Uterus (tissue), 4 donors: ENCODE results near the gene IKBKE. TPM values are rescaled to one million over a fixed set of nuclear protein-coding genes. Genes with fewer than 3 reads are reported as not detected.

Experiments
- DNase-seq, 2 donors: peaks; one replicate each; pipeline ENCODE4 v3.0.0-alpha.2; 2019 to 2020
- H3K27ac ChIP-seq, 2 donors: fragments of 200-600 bp; sonication (generic); 1 replicate in 1 of 2; 2 replicates in 1 of 2; pipeline ENCODE4 v1.5.1; 2016 to 2018
- H3K27me3 ChIP-seq, 2 donors: fragments of 200-600 bp; sonication (generic); one replicate each; pipeline ENCODE4 v1.5.1; 2018 to 2019; ENCODE audit warnings: control low read depth in 1 of 2
- H3K36me3 ChIP-seq, 2 donors: fragments of 200-600 bp; sonication (generic); one replicate each; pipeline ENCODE4 v1.5.1; 2019; ENCODE audit warnings: control low read depth in 1 of 2
- H3K4me1 ChIP-seq, 2 donors: fragments of 200-600 bp; sonication (generic); one replicate each; pipeline ENCODE4 v1.5.1; 2018 to 2019; ENCODE audit warnings: control low read depth in 1 of 2
- H3K4me3 ChIP-seq, 2 donors: fragments of 200-600 bp; sonication (generic); 1 replicate in 1 of 2; 2 replicates in 1 of 2; pipeline ENCODE4 v1.5.1; 2018 to 2019; ENCODE audit warnings: mild to moderate bottlenecking in 1 of 2
- H3K9me3 ChIP-seq, 2 donors: fragments of 200-600 bp; sonication (generic); one replicate each; pipeline ENCODE4 v1.5.1; 2019; ENCODE audit warnings: control low read depth in 1 of 2
- CTCF ChIP-seq, 4 experiments: fragments of 200-600 bp in 2 of 4; fragments of 450-650 bp in 2 of 4; sonication (generic) in 2 of 4; IDR thresholded peaks; one replicate each; pipeline ENCODE4 v1.5.1; 2016 to 2019; ENCODE audit warnings: antibody characterized with exemption in 4 of 4, mild to moderate bottlenecking in 2 of 4, moderate library complexity in 1 of 4
- POLR2A ChIP-seq, 2 donors: fragments of 450-650 bp; IDR thresholded peaks; one replicate each; pipeline ENCODE4 v1.6.1; 2016; ENCODE audit warnings: antibody characterized with exemption in 2 of 2, mild to moderate bottlenecking in 1 of 2, moderate library complexity in 1 of 2
- intact Hi-C: fragments of 100-400 bp; cut with DNase I; formaldehyde crosslinking; loops from one replicate; pipeline ENCODE4 v1.15.1; 2023; ENCODE audit warnings: low total_unique reads
- microRNA-seq: library from miRNA; unstranded; fragments of <30 nt; microRNA quantifications from one replicate; pipeline ENCODE4, GENCODE V29; 2016; ENCODE audit warnings: borderline microRNAs expressed, borderline replicate concordance
- small RNA-seq: library from RNA; depleted of rRNA; stranded (forward); fragments of <200 nt; gene quantifications from one replicate; pipeline ENCODE3, GENCODE V24; 2016
- total RNA-seq, 4 donors: library from RNA; depleted of rRNA in 3 of 4; stranded (reverse); fragments of >200 nt in 3 of 4; gene quantifications; one replicate each; pipeline versions ENCODE4 v1.1.0 to v1.2.4, GENCODE V29; 2014 to 2023
- donor health status: DM: yes; HTN: yes; CAD: no.

IKBKE gene
- total RNA-seq, 4 donors from 2014 or later = 1.5 to 6.7 TPM; not detected in 2

- Histone ChIP-seq H3K27ac (no peak overlapping the region), H3K4me1 (no peaks in the 10 kb centered on the region), H3K4me3 (no peak overlapping the region), H3K36me3 (no peaks in the 10 kb centered on the region), H3K9me3 (no peaks in the 10 kb centered on the region), H3K27me3 (no peaks in the 10 kb centered on the region)
- DNase-seq = no peak
- TF ChIP-seq POLR2A (IDR thresholded peaks at IDR 0.05) (no peak), CTCF (IDR thresholded peaks at IDR 0.05) (no peak)
- intact Hi-C loops = no loop called here
These were observed 75.1 kb downstream of the IKBKE start for GRCh38 chr1:206545351-206545750.

Small RNA genes lying within 50 kb of the gene (microRNA-seq; reads per million reads assigned to microRNA genes)
- gene MIR6769B = not detected

Small RNA genes lying within 50 kb of the gene (small RNA-seq; reads per million reads assigned to genes)
- not detected for gene MIR6769B

Other genes starting within 250 kb of the IKBKE start
- gene RASSF5, start 37.1 kb downstream of the IKBKE start, total RNA-seq = 1 to 10 TPM in 3 of 4 donors, under 1 TPM in 1; 0.77 to 5.3 (median 3.2) TPM
- 100 to 1,000 TPM in 1 of 4 donors, 10 to 100 TPM in 3; 19.1 to 106 (median 54.2) TPM for gene EIF2D, start 142.0 kb downstream of the IKBKE start, total RNA-seq
- 10 to 100 TPM; 10.8 to 24.7 (median 14.7) TPM for gene DYRK3, start 165.1 kb downstream of the IKBKE start, total RNA-seq
- gene MAPKAPK2, start 214.4 kb downstream of the IKBKE start, total RNA-seq = 10 to 100 TPM; 17.1 to 89.2 (median 27.4) TPM